Cardiac fibroblast (primary cell): ENCODE results near the gene PCLO.

ENCODE experiments used
- DNase-seq, 2 donors: peaks; one replicate each; pipeline versions ENCODE4 v3.0.0 to v3.0.0-alpha.2; 2010; ENCODE audit warnings: low read depth in 2 of 2
- H3K4me3 ChIP-seq, 2 donors: replicated peaks in 1 of 2; 1 replicate in 1 of 2; 2 replicates in 1 of 2; pipeline ENCODE4 v1.5.1; 2011; ENCODE audit warnings: low read depth in 2 of 2, low read length in 2 of 2, mild to moderate bottlenecking in 2 of 2, moderate library complexity in 1 of 2
- CTCF ChIP-seq: IDR thresholded peaks from one replicate; pipeline ENCODE4 v1.5.1; 2011; ENCODE audit warnings: low read depth, mild to moderate bottlenecking, low read length, inconsistent platforms

PCLO gene

GRCh38 chr7:82803411-82803810 lies 359.3 kb downstream of the PCLO start:
- TF ChIP-seq CTCF: no peak
- DNase-seq: no peak
- no peak overlapping the region for H3K4me3 ChIP-seq

GRCh38 chr7:82789883-82790609 lies 372.6 kb downstream of the PCLO start:
- peak; percentile 64 to 74 for DNase-seq
- TF ChIP-seq CTCF: no peak
- H3K4me3 ChIP-seq: no peak overlapping the region

GRCh38 chr7:82778021-82778420 lies 384.7 kb downstream of the PCLO start:
- DNase-seq: peak; percentile 0 to 22
- TF ChIP-seq CTCF: no peak
- H3K4me3 ChIP-seq: no peak overlapping the region

GRCh38 chr7:82762880-82763279 lies 399.8 kb downstream of the PCLO start:
- TF ChIP-seq CTCF: no peak
- DNase-seq: no peak
- H3K4me3 ChIP-seq: no peak overlapping the region

GRCh38 chr7:82760831-82761230 lies 401.9 kb downstream of the PCLO start:
- DNase-seq: no peak
- no peak overlapping the region for H3K4me3 ChIP-seq
- TF ChIP-seq CTCF: no peak

GRCh38 chr7:82760074-82760473 lies 402.6 kb downstream of the PCLO start:
- TF ChIP-seq CTCF: no peak
- H3K4me3 ChIP-seq: no peak overlapping the region
- DNase-seq: no peak
